Spleen (tissue), 7 donors: ENCODE data around the gene REXO1.

ENCODE experiments used
- POLR2A ChIP-seq, 3 donors: fragments of 450-650 bp; IDR thresholded peaks; one replicate each; pipeline ENCODE4 v1.5.1; 2017; ENCODE audit warnings: antibody characterized with exemption in 3 of 3, mild to moderate bottlenecking in 1 of 3
- POLR2AphosphoS5 ChIP-seq, 3 donors: sonication (generic); formaldehyde crosslinking; IDR thresholded peaks; one replicate each; pipeline ENCODE4 v1.5.1; 2017; ENCODE audit warnings: antibody characterized with exemption in 3 of 3
- TF ChIP-seq, protein P1 (sequence below), 11 experiments: fragments of 200-600 bp in 7 of 11; fragments of 450-650 bp in 4 of 11; sonication (generic) in 4 of 11; IDR thresholded peaks in 8 of 11; conservative IDR thresholded peaks in 3 of 11; 1 replicate in 7 of 11; 2 replicates in 4 of 11; pipeline versions ENCODE4 v1.4.0 to v1.8.0; 2016 to 2021; ENCODE audit warnings: antibody characterized with exemption in 11 of 11, inconsistent platforms in 4 of 11, mild to moderate bottlenecking in 1 of 11
- donor health status: DM: no; HTN: no; CAD: no; lungs with moderate emphysema.
- donor health status: DM: no; HTN: no; CAD: no.
- donor health status: DM: no; HTN: no; CAD: no.

DNA sequence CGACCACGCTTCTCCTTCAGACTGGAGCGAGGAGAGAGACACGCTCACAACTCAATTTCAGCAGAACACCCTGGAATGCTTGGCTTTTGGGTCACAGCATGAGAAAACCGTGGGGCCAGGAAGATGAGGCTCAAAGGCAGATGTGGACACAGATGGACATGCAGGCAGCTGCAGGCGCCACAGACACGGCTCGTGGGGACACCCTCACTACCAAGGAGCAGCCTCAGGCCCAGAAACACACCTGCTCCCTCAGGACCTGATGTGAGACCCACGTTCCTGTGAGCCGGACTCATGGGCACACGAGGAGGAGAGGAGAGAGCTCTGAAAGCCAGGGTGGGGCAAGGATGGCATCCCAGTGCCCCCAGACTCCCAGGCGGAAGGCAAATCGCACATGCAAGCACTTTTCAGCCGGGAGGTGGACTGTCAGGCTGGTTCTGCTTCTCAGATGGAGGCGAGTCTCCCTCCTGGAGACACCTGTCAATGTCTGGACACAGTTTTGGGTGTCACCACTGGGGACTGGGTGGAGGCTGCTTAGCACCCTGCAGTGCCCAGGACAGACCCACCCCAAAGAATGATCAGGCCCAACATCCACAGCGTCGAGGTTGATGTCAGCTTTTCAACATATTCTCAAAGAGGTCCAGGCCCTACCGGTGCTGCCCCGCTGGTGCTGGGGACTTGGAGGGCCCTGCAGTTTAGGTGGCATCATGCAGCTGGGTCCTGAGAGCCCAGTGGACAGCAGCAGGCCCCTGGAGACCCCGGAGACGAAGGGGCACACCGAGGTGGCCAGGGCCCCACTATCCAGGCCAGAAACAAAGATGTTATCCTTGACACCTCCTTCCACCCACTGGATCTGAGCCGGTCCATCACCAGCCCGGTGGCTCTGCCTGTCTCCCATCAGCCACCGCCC lies 34.8 kb upstream of the REXO1 start:
- TF ChIP-seq, protein P1, sequence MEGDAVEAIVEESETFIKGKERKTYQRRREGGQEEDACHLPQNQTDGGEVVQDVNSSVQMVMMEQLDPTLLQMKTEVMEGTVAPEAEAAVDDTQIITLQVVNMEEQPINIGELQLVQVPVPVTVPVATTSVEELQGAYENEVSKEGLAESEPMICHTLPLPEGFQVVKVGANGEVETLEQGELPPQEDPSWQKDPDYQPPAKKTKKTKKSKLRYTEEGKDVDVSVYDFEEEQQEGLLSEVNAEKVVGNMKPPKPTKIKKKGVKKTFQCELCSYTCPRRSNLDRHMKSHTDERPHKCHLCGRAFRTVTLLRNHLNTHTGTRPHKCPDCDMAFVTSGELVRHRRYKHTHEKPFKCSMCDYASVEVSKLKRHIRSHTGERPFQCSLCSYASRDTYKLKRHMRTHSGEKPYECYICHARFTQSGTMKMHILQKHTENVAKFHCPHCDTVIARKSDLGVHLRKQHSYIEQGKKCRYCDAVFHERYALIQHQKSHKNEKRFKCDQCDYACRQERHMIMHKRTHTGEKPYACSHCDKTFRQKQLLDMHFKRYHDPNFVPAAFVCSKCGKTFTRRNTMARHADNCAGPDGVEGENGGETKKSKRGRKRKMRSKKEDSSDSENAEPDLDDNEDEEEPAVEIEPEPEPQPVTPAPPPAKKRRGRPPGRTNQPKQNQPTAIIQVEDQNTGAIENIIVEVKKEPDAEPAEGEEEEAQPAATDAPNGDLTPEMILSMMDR (IDR thresholded peaks at IDR 0.05 in 8 of 11, conservative IDR thresholded peaks at IDR 0.05 in 3 of 11): no peak
- no peak for TF ChIP-seq POLR2A (IDR thresholded peaks at IDR 0.05)
- TF ChIP-seq POLR2AphosphoS5 (IDR thresholded peaks at IDR 0.05): peak in 1 of 3 donors; percentile 18
